ENCODE results near the gene DAB2IP.

The DAB2IP gene

GRCh38 chr9:121679901-121680635 lies 28.6 kb downstream of the DAB2IP start:
- TF ChIP-seq CTCF (IDR thresholded peaks at IDR 0.05; ENCODE audit: low read depth, low read length): no peak
- no peak overlapping the region for H3K4me3 ChIP-seq (ENCODE audit: low read depth, low read length)

GRCh38 chr9:121681404-121681803 lies 30.0 kb downstream of the DAB2IP start:
- no peak overlapping the region for H3K4me3 ChIP-seq (ENCODE audit: low read depth, low read length)
- no peak for TF ChIP-seq CTCF (IDR thresholded peaks at IDR 0.05; ENCODE audit: low read depth, low read length)

- no peak for TF ChIP-seq CTCF (IDR thresholded peaks at IDR 0.05; ENCODE audit: low read depth, low read length)
- H3K4me3 ChIP-seq (ENCODE audit: low read depth, low read length): no peak overlapping the region
These were observed 30.8 kb downstream of the DAB2IP start for GRCh38 chr9:121682201-121682600.

- no peak for TF ChIP-seq CTCF (IDR thresholded peaks at IDR 0.05; ENCODE audit: low read depth, low read length)
- no peak overlapping the region for H3K4me3 ChIP-seq (ENCODE audit: low read depth, low read length)
These were observed 31.6 kb downstream of the DAB2IP start for GRCh38 chr9:121682926-121683515.

- H3K4me3 ChIP-seq (ENCODE audit: low read depth, low read length): no peak overlapping the region
These were observed 32.2 kb downstream of the DAB2IP start for GRCh38 chr9:121683652-121684051.

GRCh38 chr9:121684381-121685145 lies 33.1 kb downstream of the DAB2IP start:
- H3K4me3 ChIP-seq (ENCODE audit: low read depth, low read length): no peak overlapping the region
- TF ChIP-seq CTCF (IDR thresholded peaks at IDR 0.05; ENCODE audit: low read depth, low read length): peak; percentile 68; the same call in 1 of the 2 replicates

More at GRCh38 chr9:121683652-121684051, 32.2 kb downstream of the DAB2IP start:
- no peak for TF ChIP-seq CTCF (IDR thresholded peaks at IDR 0.05; ENCODE audit: low read depth, low read length)

Measured in WI38 (cell line).